Transverse colon (tissue), 4 donors: ENCODE results near the gene ANP32E.

Source experiments
- POLR2A ChIP-seq: fragments of 450-650 bp; IDR thresholded peaks from one replicate; pipeline ENCODE4 v1.6.1; 2016; ENCODE audit warnings: antibody characterized with exemption, mild to moderate bottlenecking, moderate library complexity
- POLR2AphosphoS5 ChIP-seq, 3 donors: sonication (generic); formaldehyde crosslinking; IDR thresholded peaks; one replicate each; pipeline ENCODE4 v1.6.1; 2016; ENCODE audit warnings: antibody characterized with exemption in 3 of 3
- TF ChIP-seq, protein P1 (sequence below), 5 experiments: fragments of 200-600 bp in 3 of 5; fragments of 450-650 bp in 2 of 5; sonication (generic) in 3 of 5; IDR thresholded peaks; 1 replicate in 2 of 5; 2 replicates in 3 of 5; pipeline ENCODE4 v1.5.1; 2016 to 2017; ENCODE audit warnings: antibody characterized with exemption in 5 of 5, inconsistent platforms in 3 of 5, mild to moderate bottlenecking in 2 of 5, moderate library complexity in 1 of 5

- TF ChIP-seq, protein P1, sequence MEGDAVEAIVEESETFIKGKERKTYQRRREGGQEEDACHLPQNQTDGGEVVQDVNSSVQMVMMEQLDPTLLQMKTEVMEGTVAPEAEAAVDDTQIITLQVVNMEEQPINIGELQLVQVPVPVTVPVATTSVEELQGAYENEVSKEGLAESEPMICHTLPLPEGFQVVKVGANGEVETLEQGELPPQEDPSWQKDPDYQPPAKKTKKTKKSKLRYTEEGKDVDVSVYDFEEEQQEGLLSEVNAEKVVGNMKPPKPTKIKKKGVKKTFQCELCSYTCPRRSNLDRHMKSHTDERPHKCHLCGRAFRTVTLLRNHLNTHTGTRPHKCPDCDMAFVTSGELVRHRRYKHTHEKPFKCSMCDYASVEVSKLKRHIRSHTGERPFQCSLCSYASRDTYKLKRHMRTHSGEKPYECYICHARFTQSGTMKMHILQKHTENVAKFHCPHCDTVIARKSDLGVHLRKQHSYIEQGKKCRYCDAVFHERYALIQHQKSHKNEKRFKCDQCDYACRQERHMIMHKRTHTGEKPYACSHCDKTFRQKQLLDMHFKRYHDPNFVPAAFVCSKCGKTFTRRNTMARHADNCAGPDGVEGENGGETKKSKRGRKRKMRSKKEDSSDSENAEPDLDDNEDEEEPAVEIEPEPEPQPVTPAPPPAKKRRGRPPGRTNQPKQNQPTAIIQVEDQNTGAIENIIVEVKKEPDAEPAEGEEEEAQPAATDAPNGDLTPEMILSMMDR (IDR thresholded peaks at IDR 0.05): no peak
- TF ChIP-seq POLR2AphosphoS5 (IDR thresholded peaks at IDR 0.05) (no peak), POLR2A (no peak)
Observed at GRCh38 chr1:150194381-150195031, 41.4 kb downstream of the ANP32E start.
